HepG2 (cell line): Measurements from ENCODE around the gene LZTS2. TPM values are rescaled to one million over a fixed set of nuclear protein-coding genes. Genes with fewer than 3 reads are reported as not detected.

Experiments used
- MAF1 ChIP-seq: sonication (generic); formaldehyde crosslinking; IDR thresholded peaks from 2 replicates; pipeline ENCODE4 v1.5.0; 2020; ENCODE audit warnings: missing genetic modification reagents, borderline replicate concordance
- MLLT10 ChIP-seq: sonication (generic); formaldehyde crosslinking; IDR thresholded peaks from 2 replicates; pipeline ENCODE4 v1.4.0; 2020; ENCODE audit warnings: missing genetic modification reagents
- NFIC ChIP-seq: IDR thresholded peaks from 2 replicates; pipeline ENCODE4 v1.6.1; 2012; ENCODE audit warnings: mild to moderate bottlenecking, low read length, inconsistent platforms
- SMAD3 ChIP-seq: sonication (generic); formaldehyde crosslinking; IDR thresholded peaks from 2 replicates; pipeline ENCODE4 v1.4.0; 2020; ENCODE audit warnings: missing genetic modification reagents
- SMC3 ChIP-seq: IDR thresholded peaks from 2 replicates; pipeline ENCODE4 v1.6.1; 2011; ENCODE audit warnings: low read length, improper control_type of control experiment
- SMYD3 ChIP-seq: sonication (generic); formaldehyde crosslinking; IDR thresholded peaks from 2 replicates; pipeline ENCODE4 v1.8.1; 2023; ENCODE audit warnings: mild to moderate bottlenecking, missing genetic modification reagents
- SP4 ChIP-seq: sonication (generic); formaldehyde crosslinking; IDR thresholded peaks from 2 replicates; pipeline ENCODE4 v1.8.1; 2023; ENCODE audit warnings: mild to moderate bottlenecking, missing genetic modification reagents
- ZFP82 ChIP-seq: sonication (generic); formaldehyde crosslinking; IDR thresholded peaks from 2 replicates; pipeline ENCODE4 v1.5.1; 2020; ENCODE audit warnings: mild to moderate bottlenecking, missing genetic modification reagents, borderline replicate concordance
- ZNF101 ChIP-seq: sonication (generic); formaldehyde crosslinking; IDR thresholded peaks from 2 replicates; pipeline ENCODE4 v1.4.0; 2020; ENCODE audit warnings: mild to moderate bottlenecking, low read depth, missing genetic modification reagents, borderline replicate concordance
- ZNF614 ChIP-seq: IDR thresholded peaks from 2 replicates; pipeline ENCODE4 v1.6.1; 2018; ENCODE audit warnings: missing biosample characterization, missing genetic modification reagents, inconsistent platforms, borderline replicate concordance
- ZNF724P ChIP-seq: sonication (generic); formaldehyde crosslinking; IDR thresholded peaks from 2 replicates; pipeline ENCODE4 v1.8.0; 2022; ENCODE audit warnings: missing genetic modification reagents, borderline replicate concordance
- ZNF737 ChIP-seq: sonication (generic); formaldehyde crosslinking; IDR thresholded peaks from 2 replicates; pipeline ENCODE4 v1.5.0; 2020; ENCODE audit warnings: missing genetic modification reagents, mild to moderate bottlenecking, borderline replicate concordance
- ZNF781 ChIP-seq: sonication (generic); formaldehyde crosslinking; IDR thresholded peaks from 2 replicates; pipeline ENCODE4 v1.5.1; 2020; ENCODE audit warnings: borderline replicate concordance, mild to moderate bottlenecking, missing genetic modification reagents; ENCODE audit errors: not compliant biosample characterization
- polyA plus RNA-seq, 8 experiments: library from polyadenylated mRNA; depleted of rRNA in 3 of 8; stranded (reverse) in 7 of 8; unstranded in 1 of 8; fragments of >200 nt; fragmentation: Illumina TruSeq in 4 of 8; extraction: Trizol in 4 of 8; gene quantifications; 2 replicates each; pipeline versions ENCODE4 v1.2.1 to v1.2.3, GENCODE V29; 2011 to 2016; ENCODE audit warnings: low read depth in 4 of 8, missing spikeins in 1 of 8, mixed read lengths in 1 of 8; ENCODE audit not compliant: insufficient read depth in 1 of 8
- total RNA-seq, 5 experiments: library from RNA; depleted of rRNA; stranded (reverse); fragments of >200 nt; fragmentation: Illumina TruSeq; extraction: Trizol; gene quantifications; 2 replicates each; pipeline ENCODE4 v1.2.3, GENCODE V29; 2016; ENCODE audit warnings: low read depth in 1 of 5
- TF ChIP-seq, protein P1 (sequence below): IDR thresholded peaks from 2 replicates; pipeline ENCODE4 v1.6.1; 2016
- TF ChIP-seq, protein P2 (sequence below): sonication (generic); formaldehyde crosslinking; IDR thresholded peaks from 2 replicates; pipeline ENCODE4 v1.8.0; 2022; ENCODE audit warnings: mild to moderate bottlenecking, missing genetic modification reagents, moderate library complexity
- TF ChIP-seq, protein P3 (sequence below): sonication (generic); formaldehyde crosslinking; IDR thresholded peaks from 2 replicates; pipeline ENCODE4 v1.4.0; 2020; ENCODE audit warnings: missing genetic modification reagents
- TF ChIP-seq, protein P4 (sequence below): sonication (generic); formaldehyde crosslinking; IDR thresholded peaks from 2 replicates; pipeline ENCODE4 v1.5.0; 2020; ENCODE audit warnings: mild to moderate bottlenecking, low read depth, missing genetic modification reagents, borderline replicate concordance
- TF ChIP-seq, protein P5 (sequence below): fragments of 450-650 bp; IDR thresholded peaks from 2 replicates; pipeline ENCODE4 v1.6.1; 2017
- TF ChIP-seq, protein P6 (sequence below): sonication (generic); formaldehyde crosslinking; IDR thresholded peaks from 2 replicates; pipeline ENCODE4 v1.5.1; 2020; ENCODE audit warnings: mild to moderate bottlenecking, missing genetic modification reagents, moderate library complexity

Gene LZTS2
- total and polyA plus RNA-seq, 2 of the 13 experiments (the other 11 are each of a cell fraction or from before 2014, with no cell fraction given): 43.6 to 65.6 TPM

DNA sequence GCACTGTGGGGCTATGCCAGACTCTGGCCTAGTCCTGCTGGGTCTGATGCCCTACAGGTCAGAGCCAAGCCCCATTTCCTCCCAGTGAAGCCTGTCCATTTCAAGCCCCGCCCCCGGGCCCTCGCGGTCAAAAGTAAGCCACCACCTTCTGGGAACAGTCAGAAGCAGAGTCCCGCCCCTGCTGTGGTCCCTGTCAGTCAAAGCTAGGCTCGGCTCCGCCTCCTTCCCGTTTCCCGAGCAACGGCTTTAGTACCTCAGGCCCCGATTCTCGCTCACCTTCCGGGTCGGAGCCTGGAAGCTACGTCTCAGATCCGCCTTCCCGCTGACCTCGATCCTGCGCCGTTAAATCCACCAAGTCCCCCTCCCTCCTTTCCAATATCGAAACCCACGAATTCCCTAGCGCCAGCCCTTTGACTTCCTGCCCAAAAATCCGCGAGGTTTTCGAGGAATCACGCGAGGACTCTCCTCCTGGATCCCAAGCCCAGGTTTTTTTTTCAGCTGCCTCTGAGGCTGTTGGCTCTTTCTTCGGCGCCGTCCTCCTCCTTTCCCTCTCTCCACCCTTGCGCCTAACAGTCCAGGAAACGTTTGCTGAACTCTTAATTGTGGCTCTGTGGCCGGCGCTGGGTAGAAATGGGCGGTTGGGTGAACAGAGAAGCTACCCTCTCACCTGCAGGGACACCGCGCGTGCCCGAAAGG, 43.2 kb downstream of the LZTS2 start (continued):
- TF ChIP-seq, protein P1, sequence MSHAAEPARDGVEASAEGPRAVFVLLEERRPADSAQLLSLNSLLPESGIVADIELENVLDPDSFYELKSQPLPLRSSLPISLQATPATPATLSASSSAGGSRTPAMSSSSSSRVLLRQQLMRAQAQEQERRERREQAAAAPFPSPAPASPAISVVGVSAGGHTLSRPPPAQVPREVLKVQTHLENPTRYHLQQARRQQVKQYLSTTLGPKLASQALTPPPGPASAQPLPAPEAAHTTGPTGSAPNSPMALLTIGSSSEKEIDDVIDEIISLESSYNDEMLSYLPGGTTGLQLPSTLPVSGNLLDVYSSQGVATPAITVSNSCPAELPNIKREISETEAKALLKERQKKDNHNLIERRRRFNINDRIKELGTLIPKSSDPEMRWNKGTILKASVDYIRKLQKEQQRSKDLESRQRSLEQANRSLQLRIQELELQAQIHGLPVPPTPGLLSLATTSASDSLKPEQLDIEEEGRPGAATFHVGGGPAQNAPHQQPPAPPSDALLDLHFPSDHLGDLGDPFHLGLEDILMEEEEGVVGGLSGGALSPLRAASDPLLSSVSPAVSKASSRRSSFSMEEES (CRISPR knock-in tag): no peak
- TF ChIP-seq, protein P2, sequence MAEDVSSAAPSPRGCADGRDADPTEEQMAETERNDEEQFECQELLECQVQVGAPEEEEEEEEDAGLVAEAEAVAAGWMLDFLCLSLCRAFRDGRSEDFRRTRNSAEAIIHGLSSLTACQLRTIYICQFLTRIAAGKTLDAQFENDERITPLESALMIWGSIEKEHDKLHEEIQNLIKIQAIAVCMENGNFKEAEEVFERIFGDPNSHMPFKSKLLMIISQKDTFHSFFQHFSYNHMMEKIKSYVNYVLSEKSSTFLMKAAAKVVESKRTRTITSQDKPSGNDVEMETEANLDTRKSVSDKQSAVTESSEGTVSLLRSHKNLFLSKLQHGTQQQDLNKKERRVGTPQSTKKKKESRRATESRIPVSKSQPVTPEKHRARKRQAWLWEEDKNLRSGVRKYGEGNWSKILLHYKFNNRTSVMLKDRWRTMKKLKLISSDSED (CRISPR knock-in tag): no peak
- no peak for TF ChIP-seq ZNF614 (CRISPR knock-in tag)
- TF ChIP-seq SP4: peak; percentile 70
- TF ChIP-seq, protein P3, sequence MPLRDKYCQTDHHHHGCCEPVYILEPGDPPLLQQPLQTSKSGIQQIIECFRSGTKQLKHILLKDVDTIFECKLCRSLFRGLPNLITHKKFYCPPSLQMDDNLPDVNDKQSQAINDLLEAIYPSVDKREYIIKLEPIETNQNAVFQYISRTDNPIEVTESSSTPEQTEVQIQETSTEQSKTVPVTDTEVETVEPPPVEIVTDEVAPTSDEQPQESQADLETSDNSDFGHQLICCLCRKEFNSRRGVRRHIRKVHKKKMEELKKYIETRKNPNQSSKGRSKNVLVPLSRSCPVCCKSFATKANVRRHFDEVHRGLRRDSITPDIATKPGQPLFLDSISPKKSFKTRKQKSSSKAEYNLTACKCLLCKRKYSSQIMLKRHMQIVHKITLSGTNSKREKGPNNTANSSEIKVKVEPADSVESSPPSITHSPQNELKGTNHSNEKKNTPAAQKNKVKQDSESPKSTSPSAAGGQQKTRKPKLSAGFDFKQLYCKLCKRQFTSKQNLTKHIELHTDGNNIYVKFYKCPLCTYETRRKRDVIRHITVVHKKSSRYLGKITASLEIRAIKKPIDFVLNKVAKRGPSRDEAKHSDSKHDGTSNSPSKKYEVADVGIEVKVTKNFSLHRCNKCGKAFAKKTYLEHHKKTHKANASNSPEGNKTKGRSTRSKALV (CRISPR knock-in tag): 0 out of 2 replicates have a peak, but pooled peaks have one; percentile 59
- no peak for TF ChIP-seq ZNF781 (CRISPR knock-in tag)
- TF ChIP-seq, protein P4, sequence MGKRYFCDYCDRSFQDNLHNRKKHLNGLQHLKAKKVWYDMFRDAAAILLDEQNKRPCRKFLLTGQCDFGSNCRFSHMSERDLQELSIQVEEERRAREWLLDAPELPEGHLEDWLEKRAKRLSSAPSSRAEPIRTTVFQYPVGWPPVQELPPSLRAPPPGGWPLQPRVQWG (CRISPR knock-in tag): no peak
- TF ChIP-seq ZNF101: no peak
- TF ChIP-seq SMC3: no peak
- TF ChIP-seq NFIC: no peak
- no peak for TF ChIP-seq ZFP82 (CRISPR knock-in tag)
- no peak for TF ChIP-seq SMAD3 (CRISPR knock-in tag)
- TF ChIP-seq ZNF724P (CRISPR knock-in tag): no peak
- TF ChIP-seq, protein P5, sequence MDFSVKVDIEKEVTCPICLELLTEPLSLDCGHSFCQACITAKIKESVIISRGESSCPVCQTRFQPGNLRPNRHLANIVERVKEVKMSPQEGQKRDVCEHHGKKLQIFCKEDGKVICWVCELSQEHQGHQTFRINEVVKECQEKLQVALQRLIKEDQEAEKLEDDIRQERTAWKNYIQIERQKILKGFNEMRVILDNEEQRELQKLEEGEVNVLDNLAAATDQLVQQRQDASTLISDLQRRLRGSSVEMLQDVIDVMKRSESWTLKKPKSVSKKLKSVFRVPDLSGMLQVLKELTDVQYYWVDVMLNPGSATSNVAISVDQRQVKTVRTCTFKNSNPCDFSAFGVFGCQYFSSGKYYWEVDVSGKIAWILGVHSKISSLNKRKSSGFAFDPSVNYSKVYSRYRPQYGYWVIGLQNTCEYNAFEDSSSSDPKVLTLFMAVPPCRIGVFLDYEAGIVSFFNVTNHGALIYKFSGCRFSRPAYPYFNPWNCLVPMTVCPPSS: no peak
- no peak for TF ChIP-seq ZNF737 (CRISPR knock-in tag)
- no peak for TF ChIP-seq MAF1 (CRISPR knock-in tag)
- TF ChIP-seq, protein P6, sequence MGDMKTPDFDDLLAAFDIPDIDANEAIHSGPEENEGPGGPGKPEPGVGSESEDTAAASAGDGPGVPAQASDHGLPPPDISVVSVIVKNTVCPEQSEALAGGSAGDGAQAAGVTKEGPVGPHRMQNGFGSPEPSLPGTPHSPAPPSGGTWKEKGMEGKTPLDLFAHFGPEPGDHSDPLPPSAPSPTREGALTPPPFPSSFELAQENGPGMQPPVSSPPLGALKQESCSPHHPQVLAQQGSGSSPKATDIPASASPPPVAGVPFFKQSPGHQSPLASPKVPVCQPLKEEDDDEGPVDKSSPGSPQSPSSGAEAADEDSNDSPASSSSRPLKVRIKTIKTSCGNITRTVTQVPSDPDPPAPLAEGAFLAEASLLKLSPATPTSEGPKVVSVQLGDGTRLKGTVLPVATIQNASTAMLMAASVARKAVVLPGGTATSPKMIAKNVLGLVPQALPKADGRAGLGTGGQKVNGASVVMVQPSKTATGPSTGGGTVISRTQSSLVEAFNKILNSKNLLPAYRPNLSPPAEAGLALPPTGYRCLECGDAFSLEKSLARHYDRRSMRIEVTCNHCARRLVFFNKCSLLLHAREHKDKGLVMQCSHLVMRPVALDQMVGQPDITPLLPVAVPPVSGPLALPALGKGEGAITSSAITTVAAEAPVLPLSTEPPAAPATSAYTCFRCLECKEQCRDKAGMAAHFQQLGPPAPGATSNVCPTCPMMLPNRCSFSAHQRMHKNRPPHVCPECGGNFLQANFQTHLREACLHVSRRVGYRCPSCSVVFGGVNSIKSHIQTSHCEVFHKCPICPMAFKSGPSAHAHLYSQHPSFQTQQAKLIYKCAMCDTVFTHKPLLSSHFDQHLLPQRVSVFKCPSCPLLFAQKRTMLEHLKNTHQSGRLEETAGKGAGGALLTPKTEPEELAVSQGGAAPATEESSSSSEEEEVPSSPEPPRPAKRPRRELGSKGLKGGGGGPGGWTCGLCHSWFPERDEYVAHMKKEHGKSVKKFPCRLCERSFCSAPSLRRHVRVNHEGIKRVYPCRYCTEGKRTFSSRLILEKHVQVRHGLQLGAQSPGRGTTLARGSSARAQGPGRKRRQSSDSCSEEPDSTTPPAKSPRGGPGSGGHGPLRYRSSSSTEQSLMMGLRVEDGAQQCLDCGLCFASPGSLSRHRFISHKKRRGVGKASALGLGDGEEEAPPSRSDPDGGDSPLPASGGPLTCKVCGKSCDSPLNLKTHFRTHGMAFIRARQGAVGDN (CRISPR knock-in tag): peak; percentile 78
- no peak for TF ChIP-seq SMYD3 (CRISPR knock-in tag)
- TF ChIP-seq MLLT10 (CRISPR knock-in tag): no peak
